KBM-7 (cell line): ENCODE results near the gene TSC22D2.
"Not testable (repeated sequence)": the region's sequence is repeated elsewhere in the genome, so short reads cannot be mapped to it uniquely, and the experiment has no call there.

ENCODE experiments used
- DNase-seq: peaks from one replicate; pipeline ENCODE4 v3.0.0-alpha.2; 2015
- in situ Hi-C: fragments of 300-500 bp; cut with MboI; formaldehyde crosslinking; loops from 2 replicates; pipeline ENCODE4 v1.14.3; 2020; ENCODE audit warnings: low sequenced_read_pairs, low pct_unique_long_range_greater_than_20kb, mixed read lengths

TSC22D2 gene

GRCh38 chr3:150469031-150469930 lies 61.2 kb downstream of the TSC22D2 start:
- in situ Hi-C loops = no loop called here
- DNase-seq = no peak

- DNase-seq = no peak
- in situ Hi-C loops = no loop called here
Observed at GRCh38 chr3:150469931-150470740, 62.0 kb downstream of the TSC22D2 start.

GRCh38 chr3:150472421-150472820 lies 64.3 kb downstream of the TSC22D2 start:
- in situ Hi-C loops = no loop called here
- no peak for DNase-seq

- in situ Hi-C loops, DNase-seq: not testable (repeated sequence)
Observed at GRCh38 chr3:150473161-150473560, 65.1 kb downstream of the TSC22D2 start.

- in situ Hi-C loops = no loop called here
- no peak for DNase-seq
Observed at GRCh38 chr3:150479370-150479769, 71.3 kb downstream of the TSC22D2 start.

GRCh38 chr3:150480877-150481276 lies 72.8 kb downstream of the TSC22D2 start:
- no peak for DNase-seq
- in situ Hi-C loops = no loop called here

GRCh38 chr3:150483226-150483625 lies 75.1 kb downstream of the TSC22D2 start:
- in situ Hi-C loops = no loop called here
- no peak for DNase-seq

- in situ Hi-C loops = no loop called here
- DNase-seq = no peak
Observed at GRCh38 chr3:150484410-150484809, 76.3 kb downstream of the TSC22D2 start.

- in situ Hi-C loops = no loop called here
- DNase-seq = no peak
Observed at GRCh38 chr3:150488867-150489266, 80.8 kb downstream of the TSC22D2 start.

GRCh38 chr3:150490277-150490986 lies 82.3 kb downstream of the TSC22D2 start:
- DNase-seq = no peak
- in situ Hi-C loops = no loop called here

GRCh38 chr3:150494411-150494977 lies 86.4 kb downstream of the TSC22D2 start:
- in situ Hi-C loops = no loop called here

GRCh38 chr3:150495149-150495548 lies 87.1 kb downstream of the TSC22D2 start:
- DNase-seq = peak; percentile 53
- in situ Hi-C loops = no loop called here

More at GRCh38 chr3:150494411-150494977, 86.4 kb downstream of the TSC22D2 start:
- no peak for DNase-seq

- DNase-seq = peak; percentile 76
- in situ Hi-C loops = no loop called here
Observed at GRCh38 chr3:150495563-150496168, 87.6 kb downstream of the TSC22D2 start.

- DNase-seq = no peak
- in situ Hi-C loops = no loop called here
Observed at GRCh38 chr3:150497956-150498355, 89.9 kb downstream of the TSC22D2 start.

- DNase-seq, in situ Hi-C loops: not testable (repeated sequence)
Observed at GRCh38 chr3:150500960-150501359, 92.9 kb downstream of the TSC22D2 start.

GRCh38 chr3:150503402-150504099 lies 95.5 kb downstream of the TSC22D2 start:
- DNase-seq = no peak
- in situ Hi-C loops = no loop called here

- in situ Hi-C loops = no loop called here
- no peak for DNase-seq
Observed at GRCh38 chr3:150504483-150504882, 96.4 kb downstream of the TSC22D2 start.

GRCh38 chr3:150508401-150508800 lies 100.3 kb downstream of the TSC22D2 start:
- DNase-seq = no peak
- in situ Hi-C loops = no loop called here
